WTC11 (cell line): ENCODE measurements around the gene SIPA1L2. TPM values are rescaled to one million over a fixed set of nuclear protein-coding genes. Genes with fewer than 3 reads are reported as not detected.

Experiments
- ATAC-seq: fragments of 200-7000 bp; cut with Tn5 transposase; 2 replicates; pipeline ENCODE4 v1.10.0; 2021; ENCODE audit warnings: mild to moderate bottlenecking, moderate library complexity
- CTCF ChIA-PET: fragments of 300-600 bp; sonication (Branson Sonifier 250); formaldehyde crosslinking; loops from one replicate; lab custom pipeline; 2021; ENCODE audit warnings: antibody characterized with exemption; lab: Charles Lee
- POLR2A ChIA-PET: fragments of 350-600 bp; sonication (Branson Sonifier 250); formaldehyde crosslinking; loops from one replicate; lab custom pipeline; 2021; ENCODE audit warnings: antibody characterized with exemption; lab: Charles Lee
- DNase-seq: peaks from one replicate; pipeline ENCODE4 v3.0.0; 2021; ENCODE audit warnings: low spot score
- H3K27ac Mint-ChIP-seq: 2 replicates; pipeline ENCODE4 v1.8.0; 2021; ENCODE audit warnings: mixed read lengths
- H3K27me3 Mint-ChIP-seq: 2 replicates; pipeline ENCODE4 v1.8.0; 2021; ENCODE audit warnings: low read depth, mild to moderate bottlenecking, moderate library complexity, mixed read lengths
- H3K36me3 Mint-ChIP-seq: 2 replicates; pipeline ENCODE4 v1.8.0; 2021; ENCODE audit warnings: mixed read lengths
- H3K4me1 Mint-ChIP-seq: 2 replicates; pipeline ENCODE4 v1.8.0; 2022; ENCODE audit warnings: mixed read lengths
- H3K4me3 Mint-ChIP-seq: 2 replicates; pipeline ENCODE4 v1.8.0; 2021; ENCODE audit warnings: mild to moderate bottlenecking, moderate library complexity, mixed read lengths
- H3K9me3 Mint-ChIP-seq: 2 replicates; pipeline ENCODE4 v1.8.0; 2021; ENCODE audit warnings: mixed read lengths
- AFF4 ChIP-seq: sonication (generic); formaldehyde crosslinking; IDR thresholded peaks from 2 replicates; pipeline ENCODE4 v1.8.1; 2023; ENCODE audit warnings: mild to moderate bottlenecking, missing genetic modification reagents, borderline replicate concordance
- CBFB ChIP-seq: sonication (generic); formaldehyde crosslinking; IDR thresholded peaks from 2 replicates; pipeline ENCODE4 v1.8.1; 2022; ENCODE audit warnings: mild to moderate bottlenecking, low read depth, missing genetic modification reagents
- CTCF ChIP-seq: fragments of 200-600 bp; IDR thresholded peaks from 2 replicates; pipeline ENCODE4 v1.8.0; 2022; ENCODE audit warnings: antibody characterized with exemption
- ESRRA ChIP-seq: sonication (generic); formaldehyde crosslinking; IDR thresholded peaks from 2 replicates; pipeline ENCODE4 v1.8.1; 2022; ENCODE audit warnings: mild to moderate bottlenecking, missing genetic modification reagents, borderline replicate concordance
- ETV6 ChIP-seq: sonication (generic); formaldehyde crosslinking; IDR thresholded peaks from 2 replicates; pipeline ENCODE4 v1.8.1; 2022; ENCODE audit warnings: mild to moderate bottlenecking, missing genetic modification reagents
- FOXJ3 ChIP-seq: sonication (generic); formaldehyde crosslinking; IDR thresholded peaks from 2 replicates; pipeline ENCODE4 v1.9.0; 2021; ENCODE audit warnings: missing genetic modification reagents, mild to moderate bottlenecking, borderline replicate concordance
- GRHL2 ChIP-seq: fragments of 250-450 bp; sonication (Bioruptor Pico); IDR thresholded peaks from 2 replicates; pipeline ENCODE4 v1.8.0; 2022; ENCODE audit warnings: mild to moderate bottlenecking, moderate library complexity; ENCODE audit not compliant: insufficient replicate concordance, severe bottlenecking
- HMGXB4 ChIP-seq: sonication (generic); formaldehyde crosslinking; IDR thresholded peaks from 2 replicates; pipeline ENCODE4 v1.8.1; 2023; ENCODE audit warnings: mild to moderate bottlenecking, moderate library complexity, missing genetic modification reagents
- MXD4 ChIP-seq: fragments of 250-450 bp; sonication (Bioruptor Pico); IDR thresholded peaks from 2 replicates; pipeline ENCODE4 v1.8.0; 2021; ENCODE audit warnings: mild to moderate bottlenecking, moderate library complexity, borderline replicate concordance
- NFE2L1 ChIP-seq: sonication (generic); formaldehyde crosslinking; IDR thresholded peaks from 2 replicates; pipeline ENCODE4 v1.8.1; 2023; ENCODE audit warnings: missing genetic modification reagents
- NR3C1 ChIP-seq: sonication (generic); formaldehyde crosslinking; conservative IDR thresholded peaks from 2 replicates; pipeline ENCODE4 v1.8.1; 2023; ENCODE audit warnings: low read depth, mild to moderate bottlenecking, missing genetic modification reagents
- OVOL2 ChIP-seq: fragments of 250-450 bp; sonication (Bioruptor Pico); IDR thresholded peaks from 2 replicates; pipeline ENCODE4 v1.9.0; 2021; ENCODE audit warnings: mild to moderate bottlenecking, borderline replicate concordance
- SP1 ChIP-seq: sonication (generic); formaldehyde crosslinking; conservative IDR thresholded peaks from 2 replicates; pipeline ENCODE4 v1.8.1; 2022; ENCODE audit warnings: missing genetic modification reagents
- TP53 ChIP-seq: sonication (generic); formaldehyde crosslinking; IDR thresholded peaks from 2 replicates; pipeline ENCODE4 v1.8.1; 2023; ENCODE audit warnings: mild to moderate bottlenecking, missing genetic modification reagents
- ZNF121 ChIP-seq: sonication (generic); formaldehyde crosslinking; IDR thresholded peaks from 2 replicates; pipeline ENCODE4 v1.8.0; 2023; ENCODE audit warnings: missing genetic modification reagents
- ZNF138 ChIP-seq: sonication (generic); formaldehyde crosslinking; conservative IDR thresholded peaks from 2 replicates; pipeline ENCODE4 v1.8.1; 2022; ENCODE audit warnings: mild to moderate bottlenecking, moderate library complexity, missing genetic modification reagents
- ZNF416 ChIP-seq: fragments of 250-450 bp; sonication (Bioruptor Pico); IDR thresholded peaks from 2 replicates; pipeline ENCODE4 v1.9.0; 2021; ENCODE audit warnings: mild to moderate bottlenecking, inconsistent platforms
- ZNF512 ChIP-seq: sonication (generic); formaldehyde crosslinking; IDR thresholded peaks from 2 replicates; pipeline ENCODE4 v1.8.1; 2022; ENCODE audit warnings: missing genetic modification reagents, borderline replicate concordance
- total RNA-seq: library from RNA; stranded (reverse); gene quantifications from 3 replicates; pipeline ENCODE4 v1.2.3, GENCODE V29; 2021

SIPA1L2 gene
- total RNA-seq, 1 experiment from 2014 or later, result 14.3 TPM

- TF ChIP-seq AFF4 (CRISPR knock-in tag) (no peak), CTCF (no peak), ZNF138 (CRISPR knock-in tag) (no peak), HMGXB4 (no peak)
Observed at GRCh38 chr1:232636799-232637198, 6.9 kb upstream of the SIPA1L2 start (continued).

GRCh38 chr1:232635778-232636356 is 5.9 kb upstream of the SIPA1L2 start:
- no peak for DNase-seq
- Mint-ChIP-seq H3K9me3 (no peaks in the 10 kb centered on the region), H3K4me1 (peaks cover 2% of the 10 kb centered on the region), H3K27ac (no peak overlapping the region), H3K4me3 (no peak overlapping the region), H3K27me3 (peaks cover 26% of the 10 kb centered on the region), H3K36me3 (no peaks in the 10 kb centered on the region)
- TF ChIP-seq NFE2L1 (no peak), ESRRA (no peak), CTCF (peak; percentile 65), CBFB (CRISPR knock-in tag) (no peak), FOXJ3 (CRISPR knock-in tag) (no peak), MXD4 (CRISPR knock-in tag) (no peak), ZNF416 (CRISPR knock-in tag) (no peak), ZNF121 (CRISPR knock-in tag) (no peak)
- ChIA-PET CTCF (no interaction called here), POLR2A (no interaction called here)
- ATAC-seq, result peak; percentile 66

- CTCF ChIA-PET, result no interaction called here
- Mint-ChIP-seq H3K4me1 (peaks cover 4% of the 10 kb centered on the region), H3K9me3 (no peaks in the 10 kb centered on the region), H3K27me3 (peaks cover 31% of the 10 kb centered on the region), H3K27ac (no peak overlapping the region), H3K4me3 (no peak overlapping the region), H3K36me3 (no peaks in the 10 kb centered on the region)
- no peak for TF ChIP-seq TP53 (CRISPR knock-in tag)
- peak; percentile 83; the same call in 1 of the 2 replicates for TF ChIP-seq ZNF512
- TF ChIP-seq ETV6 (CRISPR knock-in tag), result no peak
- no peak for TF ChIP-seq OVOL2 (CRISPR knock-in tag)
- no peak for TF ChIP-seq NR3C1
- no peak for TF ChIP-seq GRHL2 (CRISPR knock-in tag)
- no peak for TF ChIP-seq SP1 (CRISPR knock-in tag)
- ATAC-seq (no peak), DNase-seq (no peak)
- POLR2A ChIA-PET, result no interaction called here
Observed at GRCh38 chr1:232635279-232635678, 5.3 kb upstream of the SIPA1L2 start.
